Measurements from ENCODE around the gene CALHM2.

CALHM2 gene

DNA sequence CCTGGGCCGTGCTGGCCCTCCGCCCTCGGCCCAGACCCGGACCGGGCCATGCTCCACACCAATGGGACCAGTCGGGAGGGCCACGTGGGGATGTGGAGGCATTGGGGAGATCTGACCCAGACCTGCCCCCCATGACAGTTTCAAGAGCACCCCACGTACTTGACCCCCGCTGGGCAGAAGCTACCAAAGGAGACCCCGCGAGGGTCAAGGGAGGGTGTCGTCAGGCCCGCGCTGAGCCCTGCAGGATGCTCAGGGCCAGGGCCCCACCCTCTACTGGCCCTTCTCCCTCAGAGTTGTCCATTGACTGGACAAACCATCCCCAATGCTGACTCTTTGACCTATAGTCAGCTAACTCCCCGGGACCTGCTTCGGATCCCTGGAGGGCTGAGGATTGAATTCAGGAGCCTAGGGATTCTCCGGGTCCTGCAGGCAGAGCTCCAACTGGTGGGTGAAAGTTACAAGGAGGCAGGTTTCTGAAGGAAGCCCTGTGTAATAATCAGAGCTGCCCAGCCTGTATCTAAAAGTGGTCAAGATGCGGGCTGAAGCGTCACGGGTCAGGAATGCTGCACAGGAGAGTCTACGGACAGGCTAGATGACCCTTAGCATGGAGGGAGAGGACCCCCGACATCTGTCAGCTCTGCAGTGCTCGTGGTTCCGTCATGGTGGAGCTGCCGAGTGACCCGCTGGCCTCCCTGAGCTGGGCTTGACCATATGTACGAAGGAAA lies 498 bp upstream of the CALHM2 start:
- ChIA-PET POLR2A (interaction anchor here (0.6 kb wide), 1 partner anchor 668 kb away, joined by 4 read pairs; no protein-coding TSS in a partner anchor), CTCF (interaction anchor here (1.0 to 6.3 kb wide), 12 partner anchors 10 to 60 kb away, joined by 3 to 42 read pairs (median 4); partner anchors contain the start of gene NEURL1)
- TF ChIP-seq, protein P1, sequence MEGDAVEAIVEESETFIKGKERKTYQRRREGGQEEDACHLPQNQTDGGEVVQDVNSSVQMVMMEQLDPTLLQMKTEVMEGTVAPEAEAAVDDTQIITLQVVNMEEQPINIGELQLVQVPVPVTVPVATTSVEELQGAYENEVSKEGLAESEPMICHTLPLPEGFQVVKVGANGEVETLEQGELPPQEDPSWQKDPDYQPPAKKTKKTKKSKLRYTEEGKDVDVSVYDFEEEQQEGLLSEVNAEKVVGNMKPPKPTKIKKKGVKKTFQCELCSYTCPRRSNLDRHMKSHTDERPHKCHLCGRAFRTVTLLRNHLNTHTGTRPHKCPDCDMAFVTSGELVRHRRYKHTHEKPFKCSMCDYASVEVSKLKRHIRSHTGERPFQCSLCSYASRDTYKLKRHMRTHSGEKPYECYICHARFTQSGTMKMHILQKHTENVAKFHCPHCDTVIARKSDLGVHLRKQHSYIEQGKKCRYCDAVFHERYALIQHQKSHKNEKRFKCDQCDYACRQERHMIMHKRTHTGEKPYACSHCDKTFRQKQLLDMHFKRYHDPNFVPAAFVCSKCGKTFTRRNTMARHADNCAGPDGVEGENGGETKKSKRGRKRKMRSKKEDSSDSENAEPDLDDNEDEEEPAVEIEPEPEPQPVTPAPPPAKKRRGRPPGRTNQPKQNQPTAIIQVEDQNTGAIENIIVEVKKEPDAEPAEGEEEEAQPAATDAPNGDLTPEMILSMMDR (IDR thresholded peaks at IDR 0.05; ENCODE audit: control extremely low read depth, extremely low read depth, low read depth, missing control alignments) = no peak
- DNase-seq (ENCODE audit: extremely low spot score) = no peak

DNA sequence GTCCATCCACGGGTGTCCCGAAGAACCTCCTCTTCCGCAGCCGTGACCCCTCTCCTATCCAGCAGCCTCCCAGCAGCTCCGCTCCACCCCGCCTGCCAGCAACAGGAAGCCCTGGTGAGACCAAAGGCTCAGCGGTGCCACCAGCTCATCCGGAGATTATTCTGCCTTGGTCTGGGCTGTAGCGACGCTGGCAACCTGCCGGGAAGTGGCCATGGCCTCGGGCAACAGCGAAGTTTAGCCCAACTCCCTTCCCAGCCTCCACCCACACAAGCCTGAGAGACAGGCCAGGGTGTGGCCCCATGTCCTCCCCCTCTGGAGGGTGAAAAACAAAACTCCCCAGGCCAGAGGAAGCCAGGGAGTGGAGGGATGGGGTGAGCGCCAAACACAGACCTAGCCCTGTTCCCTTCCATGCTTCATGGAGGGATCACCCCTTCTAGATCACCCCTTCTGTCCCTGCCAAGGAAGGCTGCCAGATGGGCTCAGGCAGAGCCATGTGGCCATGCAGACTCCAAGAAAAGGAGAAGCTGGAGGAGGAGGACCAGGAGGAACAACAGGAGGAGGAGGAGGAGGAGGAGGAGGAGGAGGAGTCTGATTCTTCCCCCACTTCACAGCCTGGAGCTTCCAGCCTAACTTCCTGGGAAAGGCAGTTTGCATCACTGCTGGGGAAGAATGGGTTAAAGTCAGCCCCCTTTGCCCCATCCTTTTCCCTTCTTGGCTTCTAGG lies 918 bp downstream of the CALHM2 start:
- TF ChIP-seq, protein P1 (IDR thresholded peaks at IDR 0.05; ENCODE audit: control extremely low read depth, extremely low read depth, low read depth, missing control alignments) = no peak
- POLR2A ChIA-PET = interaction anchor here (0.6 kb wide), 1 partner anchor 40 kb away, joined by 4 read pairs; no protein-coding TSS in a partner anchor
- CTCF ChIA-PET = interaction anchor here (0.7 to 6.3 kb wide), 8 partner anchors 11 to 35 kb away, joined by 3 to 42 read pairs (median 4); no protein-coding TSS in a partner anchor
- peak; percentile 53 for DNase-seq (ENCODE audit: extremely low spot score)

DNA sequence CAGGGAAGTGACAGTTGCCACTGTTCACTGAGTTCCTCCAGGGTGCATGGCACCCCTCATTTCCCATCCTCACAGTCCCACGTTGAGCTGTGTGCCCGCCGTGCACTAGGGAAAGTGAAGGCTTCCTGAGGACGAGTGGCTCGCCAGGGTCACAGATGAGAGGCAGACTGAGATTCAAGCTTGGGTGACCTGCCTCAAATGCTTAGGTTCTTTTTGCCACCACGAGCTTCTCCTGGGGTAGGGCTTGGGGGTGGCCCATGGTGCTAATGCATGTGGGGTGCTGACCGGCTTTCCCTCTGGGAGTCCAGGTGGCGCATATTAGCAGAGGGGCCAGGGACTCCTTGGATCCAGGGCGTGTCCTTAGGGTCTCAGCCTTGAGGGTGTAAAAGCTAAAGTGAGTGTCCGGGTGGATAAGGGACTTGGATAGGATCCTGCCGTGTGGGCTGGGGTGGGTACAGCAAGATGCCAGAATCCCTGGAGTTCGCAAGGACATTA lies 1.9 kb downstream of the CALHM2 start:
- no peak for DNase-seq (ENCODE audit: extremely low spot score)
- TF ChIP-seq, protein P1 (IDR thresholded peaks at IDR 0.05; ENCODE audit: control extremely low read depth, extremely low read depth, low read depth, missing control alignments) = no peak
- ChIA-PET CTCF (interaction anchor here (0.8 to 6.3 kb wide), 6 partner anchors 12 to 36 kb away, joined by 3 to 42 read pairs (median 4); no protein-coding TSS in a partner anchor), POLR2A (no interaction called here)

DNA sequence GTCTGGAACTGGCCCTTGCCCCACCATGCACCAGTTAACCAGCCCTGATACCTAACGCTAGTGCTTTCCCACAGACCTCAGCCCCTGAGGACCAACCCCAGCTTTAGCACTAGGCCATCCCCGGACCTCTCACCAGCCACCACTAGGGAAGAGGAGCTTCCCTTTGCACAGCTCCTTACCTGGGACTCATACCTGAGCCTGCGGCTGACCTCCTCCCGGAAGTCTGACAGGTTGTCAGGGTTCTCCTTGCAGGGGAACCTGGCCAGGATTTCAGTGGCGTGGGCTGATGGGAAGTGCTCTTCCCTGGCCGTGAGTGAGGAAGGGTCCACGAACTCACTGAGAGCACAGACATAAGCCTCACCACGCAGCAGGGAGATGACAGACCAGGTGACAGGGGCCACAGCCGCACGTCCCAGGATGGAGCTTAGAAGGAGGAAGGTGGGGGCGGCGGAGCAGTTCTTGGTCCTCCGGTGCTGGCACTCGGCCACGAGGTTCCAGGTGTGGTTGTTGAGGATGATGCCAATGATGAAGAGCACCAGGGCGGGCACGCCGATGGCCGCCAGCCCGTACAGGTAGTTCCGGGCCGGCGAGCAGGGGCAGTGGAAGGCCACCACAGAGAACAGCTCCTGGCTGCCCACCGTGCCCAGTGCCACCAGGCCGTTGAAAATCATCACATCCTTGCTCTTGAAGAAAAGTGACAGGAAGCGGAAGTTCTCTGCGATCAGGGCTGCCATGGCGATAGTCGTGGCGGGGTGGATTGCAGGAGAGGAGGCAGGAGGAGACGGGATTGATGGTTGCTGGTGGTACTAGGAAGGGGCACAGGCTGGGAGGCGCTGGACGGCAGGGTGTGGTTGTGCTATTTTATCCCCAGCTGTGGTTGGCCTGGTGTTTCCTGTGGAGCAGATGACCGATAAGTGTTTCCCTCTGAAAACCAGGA lies 2.7 kb downstream of the CALHM2 start:
- DNase-seq (ENCODE audit: extremely low spot score) = no peak

DNA sequence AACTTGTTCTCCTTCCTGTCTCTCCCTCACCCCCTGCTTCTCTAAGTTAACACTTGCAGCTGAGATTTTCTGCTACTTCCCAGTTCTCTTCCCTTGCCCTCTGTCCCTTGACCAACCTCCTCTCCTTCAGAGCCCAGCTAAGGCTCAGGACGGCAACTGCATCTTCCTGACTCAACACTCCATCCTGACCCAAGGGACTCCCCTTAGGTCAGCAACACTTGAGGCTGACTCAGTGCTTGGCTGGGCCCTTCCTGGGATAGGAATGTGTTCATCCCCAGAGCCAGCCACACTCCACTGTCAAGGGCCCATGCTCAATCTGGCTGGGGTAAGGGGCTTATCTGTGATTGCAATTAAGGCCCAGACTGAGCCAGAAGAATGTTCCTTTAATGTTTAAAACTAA lies 3.4 kb downstream of the CALHM2 start:
- ChIA-PET CTCF (interaction anchor here (1.2 to 6.3 kb wide), 3 partner anchors 27 to 37 kb away, joined by 5 to 42 read pairs (median 30); no protein-coding TSS in a partner anchor), POLR2A (no interaction called here)
- no peak for DNase-seq (ENCODE audit: extremely low spot score)
- TF ChIP-seq, protein P1 (IDR thresholded peaks at IDR 0.05; ENCODE audit: control extremely low read depth, extremely low read depth, low read depth, missing control alignments) = no peak

More for the DNA sequence above, 2.7 kb downstream of the CALHM2 start:
- CTCF ChIA-PET = interaction anchor here (0.8 to 6.3 kb wide), 6 partner anchors 13 to 36 kb away, joined by 3 to 42 read pairs (median 4); no protein-coding TSS in a partner anchor
- POLR2A ChIA-PET = no interaction called here
- TF ChIP-seq, protein P1 (IDR thresholded peaks at IDR 0.05; ENCODE audit: control extremely low read depth, extremely low read depth, low read depth, missing control alignments) = no peak

Measured in GM10248 (cell line).